ENCODE measurements around the gene GAPDHS.

GAPDHS gene

GRCh38 chr19:35510626-35510964 lies 22.7 kb upstream of the GAPDHS start:
- no peak for DNase-seq

GRCh38 chr19:35511337-35511736 lies 21.9 kb upstream of the GAPDHS start:
- no peak for DNase-seq

- no peak for DNase-seq
These were observed 20.2 kb upstream of the GAPDHS start for GRCh38 chr19:35512831-35513627.

GRCh38 chr19:35513628-35514281 lies 19.5 kb upstream of the GAPDHS start, which contains the start of gene DMKN:
Gene DMKN, minus strand, starts transcription at chr19:35513649. Its CDS starts 174 bp downstream, at chr19:35513475.
- peak; percentile 55 for DNase-seq

- DNase-seq: no peak
These were observed 18.9 kb upstream of the GAPDHS start for GRCh38 chr19:35514282-35514809.

GRCh38 chr19:35516310-35516709 lies 16.9 kb upstream of the GAPDHS start:
- DNase-seq: no peak

- DNase-seq: no peak
These were observed 15.9 kb upstream of the GAPDHS start for GRCh38 chr19:35517342-35517741.

GRCh38 chr19:35518313-35518712 lies 14.9 kb upstream of the GAPDHS start:
- no peak for DNase-seq

GRCh38 chr19:35519291-35519690 lies 14.0 kb upstream of the GAPDHS start:
- no peak for DNase-seq

GRCh38 chr19:35521124-35521743 lies 12.0 kb upstream of the GAPDHS start:
- no peak for DNase-seq

- DNase-seq: no peak
These were observed 10.4 kb upstream of the GAPDHS start for GRCh38 chr19:35522745-35523327.

GRCh38 chr19:35524181-35524837 lies 8.9 kb upstream of the GAPDHS start:
- no peak for DNase-seq

- no peak for DNase-seq
These were observed 7.4 kb upstream of the GAPDHS start for GRCh38 chr19:35525873-35526272.

- DNase-seq: no peak
These were observed 4.8 kb upstream of the GAPDHS start, which contains the start of gene SBSN for GRCh38 chr19:35528218-35529038. Gene SBSN, minus strand, starts transcription at chr19:35528311. Its CDS starts 30 bp downstream, at chr19:35528281.

- DNase-seq: no peak
These were observed 3.7 kb upstream of the GAPDHS start for GRCh38 chr19:35529241-35530218.

GRCh38 chr19:35531291-35531690 lies 2.0 kb upstream of the GAPDHS start:
- no peak for DNase-seq

- DNase-seq: no peak
These were observed 651 bp downstream of the GAPDHS start for GRCh38 chr19:35533822-35534392.

- DNase-seq: no peak
These were observed 1.7 kb downstream of the GAPDHS start for GRCh38 chr19:35534803-35535480.

GRCh38 chr19:35539314-35539713 lies 6.1 kb downstream of the GAPDHS start:
- DNase-seq: no peak
